Osteoblast (primary cell): ENCODE results near the gene KAZN. TPM values are rescaled to one million over a fixed set of nuclear protein-coding genes. Genes with fewer than 3 reads are reported as not detected.

ENCODE experiments used
- DNase-seq: peaks from one replicate; pipeline ENCODE4 v3.0.0; 2011; ENCODE audit warnings: low spot score, mixed read lengths; ENCODE audit not compliant: insufficient read length; ENCODE audit errors: missing footprints
- H2AFZ ChIP-seq: 2 replicates; pipeline ENCODE4 v1.6.0; 2011; ENCODE audit warnings: mild to moderate bottlenecking, low read length
- H3K27ac ChIP-seq: 2 replicates; pipeline ENCODE4 v1.5.1; 2011; ENCODE audit warnings: mild to moderate bottlenecking, low read depth, low read length, moderate library complexity
- H3K27me3 ChIP-seq: 2 replicates; pipeline ENCODE4 v1.6.0; 2012; ENCODE audit warnings: mild to moderate bottlenecking, control low read depth, inconsistent platforms, low read length, moderate library complexity; ENCODE audit not compliant: insufficient read depth
- H3K36me3 ChIP-seq: 2 replicates; pipeline ENCODE4 v1.5.1; 2011; ENCODE audit warnings: mild to moderate bottlenecking, low read length, control low read depth, moderate library complexity; ENCODE audit not compliant: insufficient read depth
- H3K4me1 ChIP-seq: 2 replicates; pipeline ENCODE4 v1.5.1; 2011; ENCODE audit warnings: mild to moderate bottlenecking, low read length, control low read depth, moderate library complexity; ENCODE audit not compliant: insufficient read depth
- H3K4me2 ChIP-seq: 2 replicates; pipeline ENCODE4 v1.6.0; 2011; ENCODE audit warnings: mild to moderate bottlenecking, low read length; ENCODE audit not compliant: insufficient read depth
- H3K4me3 ChIP-seq: fragments of 200-600 bp; sonication (generic); 3 replicates; pipeline ENCODE4 v1.5.1; 2012; ENCODE audit warnings: mild to moderate bottlenecking, low read length, inconsistent platforms; ENCODE audit not compliant: insufficient read depth
- H3K79me2 ChIP-seq: 2 replicates; pipeline ENCODE4 v1.6.0; 2012; ENCODE audit warnings: mild to moderate bottlenecking, low read length, control low read depth, inconsistent platforms; ENCODE audit not compliant: insufficient read depth
- H3K9me3 ChIP-seq: 2 replicates; pipeline ENCODE4 v1.5.1; 2011; ENCODE audit warnings: low read depth, low read length, control low read depth
- H4K20me1 ChIP-seq: 2 replicates; pipeline ENCODE4 v1.6.0; 2012; ENCODE audit warnings: mild to moderate bottlenecking, low read length, control low read depth; ENCODE audit not compliant: insufficient read depth
- CTCF ChIP-seq: IDR thresholded peaks from 2 replicates; pipeline ENCODE4 v1.5.1; 2011; ENCODE audit warnings: mild to moderate bottlenecking, low read depth, low read length, moderate library complexity; ENCODE audit errors: extremely low read depth
- total RNA-seq: library from RNA; depleted of rRNA; stranded (reverse); fragments of >200 nt; gene quantifications from 2 replicates; pipeline ENCODE4 v1.2.3, GENCODE V29; 2012

The KAZN gene
- total RNA-seq, 1 donor: 9.0 TPM

- no peak for DNase-seq
- no peak overlapping the region for H2AFZ ChIP-seq
- H3K27me3 ChIP-seq: no peaks in the 10 kb centered on the region
- no peaks in the 10 kb centered on the region for H4K20me1 ChIP-seq
- no peaks in the 10 kb centered on the region for H3K79me2 ChIP-seq
- no peak overlapping the region for H3K27ac ChIP-seq
- TF ChIP-seq CTCF: no peak
- no peaks in the 10 kb centered on the region for H3K36me3 ChIP-seq
- no peak overlapping the region for H3K4me2 ChIP-seq
- H3K9me3 ChIP-seq: no peaks in the 10 kb centered on the region
- no peak overlapping the region for H3K4me3 ChIP-seq
- no peaks in the 10 kb centered on the region for H3K4me1 ChIP-seq
Observed at GRCh38 chr1:14615549-14616218, 17.2 kb downstream of the KAZN start.

- H3K27me3 ChIP-seq: no peaks in the 10 kb centered on the region
Observed at GRCh38 chr1:14616632-14617396, 18.3 kb downstream of the KAZN start.

DNA sequence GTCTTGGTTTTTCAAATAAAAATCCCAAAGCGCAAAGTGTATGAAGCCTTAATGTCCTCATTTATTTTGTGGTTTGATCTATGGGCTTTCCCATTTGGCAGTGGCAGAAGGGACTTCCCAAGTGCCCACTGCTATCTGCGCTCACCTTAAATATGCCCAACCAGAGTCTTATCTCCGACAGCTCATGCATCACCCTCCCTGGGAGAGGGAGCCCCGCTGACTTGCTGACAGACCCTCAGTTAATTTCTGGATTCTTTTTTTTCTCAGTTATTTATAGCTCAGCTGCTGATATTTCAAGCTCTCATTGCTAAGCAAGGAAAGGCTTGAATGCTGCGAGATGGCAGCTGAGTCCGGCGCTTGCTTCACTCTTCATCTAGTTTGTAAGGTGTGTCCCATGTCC lies 19.3 kb downstream of the KAZN start:
- Histone ChIP-seq H3K4me1 (no peaks in the 10 kb centered on the region), H3K79me2 (no peaks in the 10 kb centered on the region), H3K27me3 (no peaks in the 10 kb centered on the region), H3K36me3 (no peaks in the 10 kb centered on the region), H3K4me3 (no peak overlapping the region), H3K4me2 (no peak overlapping the region), H3K27ac (no peak overlapping the region), H2AFZ (no peak overlapping the region), H3K9me3 (no peaks in the 10 kb centered on the region), H4K20me1 (no peaks in the 10 kb centered on the region)
- no peak for DNase-seq
- no peak for TF ChIP-seq CTCF

More at GRCh38 chr1:14616632-14617396, 18.3 kb downstream of the KAZN start:
- H3K36me3 ChIP-seq: no peaks in the 10 kb centered on the region
- H2AFZ ChIP-seq: no peak overlapping the region
- H3K9me3 ChIP-seq: no peaks in the 10 kb centered on the region
- no peak overlapping the region for H3K27ac ChIP-seq
- H4K20me1 ChIP-seq: no peaks in the 10 kb centered on the region
- no peak overlapping the region for H3K4me2 ChIP-seq
- TF ChIP-seq CTCF: no peak
- H3K4me3 ChIP-seq: no peak overlapping the region
- DNase-seq: no peak
- H3K4me1 ChIP-seq: no peaks in the 10 kb centered on the region
- no peaks in the 10 kb centered on the region for H3K79me2 ChIP-seq

DNA sequence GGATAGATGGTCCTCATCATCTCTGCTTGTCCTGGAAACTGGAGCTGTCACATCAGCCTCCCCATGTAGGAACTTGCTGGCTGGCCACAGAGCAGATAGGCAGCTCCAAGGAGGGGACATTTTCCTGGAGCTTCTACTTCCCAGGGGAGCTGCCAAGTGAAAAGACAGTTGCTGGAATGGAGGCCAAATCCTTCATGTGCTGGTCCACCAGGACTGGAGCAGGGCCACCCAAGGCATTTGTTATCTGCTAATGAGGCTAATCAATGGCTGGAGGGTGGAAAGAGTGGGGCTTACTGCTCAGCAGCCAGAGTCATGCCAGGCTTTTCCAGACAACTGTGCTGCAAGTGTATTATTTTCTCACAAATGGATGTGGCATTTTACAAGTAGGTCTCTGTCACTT lies 22.5 kb downstream of the KAZN start:
- DNase-seq: no peak
- no peak overlapping the region for H3K4me2 ChIP-seq
- no peaks in the 10 kb centered on the region for H3K9me3 ChIP-seq
- H4K20me1 ChIP-seq: no peaks in the 10 kb centered on the region
- H2AFZ ChIP-seq: no peak overlapping the region
- H3K27me3 ChIP-seq: no peaks in the 10 kb centered on the region
- no peaks in the 10 kb centered on the region for H3K79me2 ChIP-seq
- TF ChIP-seq CTCF: no peak
- H3K4me3 ChIP-seq: no peak overlapping the region
- H3K36me3 ChIP-seq: no peaks in the 10 kb centered on the region
- no peaks in the 10 kb centered on the region for H3K4me1 ChIP-seq
- H3K27ac ChIP-seq: no peak overlapping the region
